Heart left ventricle (tissue), 13 donors: ENCODE results near the gene CALHM3.

Experiments
- POLR2A ChIP-seq, 2 donors: fragments of 450-650 bp; IDR thresholded peaks; one replicate each; pipeline ENCODE4 v1.6.1; 2017; ENCODE audit warnings: antibody characterized with exemption in 2 of 2, mild to moderate bottlenecking in 2 of 2, moderate library complexity in 2 of 2
- TF ChIP-seq, protein P1 (sequence below), 12 donors: fragments of 200-600 bp; sonication (generic) in 4 of 12; IDR thresholded peaks; one replicate each; pipeline versions ENCODE4 v1.5.0 to v1.8.0; 2018 to 2022; ENCODE audit warnings: antibody characterized with exemption in 12 of 12, mild to moderate bottlenecking in 5 of 12
- donor health status: ischemic (EF 13 %, LVEDD 7.1; RV severe dilation, severe dysfunction).
- donor health status: DM: no; HTN: yes; CAD: no.
- donor health status: DM: no; HTN: no; CAD: no.
- donor health status: ischemic (EF 25% LVEDD 6.9; RV normal size, moderate dysfunction).
- donor health status: ischemic (EF 25% LVEDD 5.7; RV mildly dilated, moderate dysfunction).
- donor health status: ischemic (EF 35%, LVEDD 5.7; RV mildly dilated, moderate dysfunction).
- donor health status: nonischemic (EF 11% LVEDD 7.7; RV severe dilation, severe dysfunction).
- donor health status: DM: yes; HTN: yes; CAD: no.
- donor health status: PGD.
- donor health status: ischemic (EF 29% LVEDD 5.4; RV normal size, mild dysfunction).
- donor health status: nonischemic (EF 23%, LVEDD 6.1; RV moderate dilation, normal function).

GRCh38 chr10:103499881-103500280, 20.8 kb upstream of the CALHM3 start:
- TF ChIP-seq, protein P1, sequence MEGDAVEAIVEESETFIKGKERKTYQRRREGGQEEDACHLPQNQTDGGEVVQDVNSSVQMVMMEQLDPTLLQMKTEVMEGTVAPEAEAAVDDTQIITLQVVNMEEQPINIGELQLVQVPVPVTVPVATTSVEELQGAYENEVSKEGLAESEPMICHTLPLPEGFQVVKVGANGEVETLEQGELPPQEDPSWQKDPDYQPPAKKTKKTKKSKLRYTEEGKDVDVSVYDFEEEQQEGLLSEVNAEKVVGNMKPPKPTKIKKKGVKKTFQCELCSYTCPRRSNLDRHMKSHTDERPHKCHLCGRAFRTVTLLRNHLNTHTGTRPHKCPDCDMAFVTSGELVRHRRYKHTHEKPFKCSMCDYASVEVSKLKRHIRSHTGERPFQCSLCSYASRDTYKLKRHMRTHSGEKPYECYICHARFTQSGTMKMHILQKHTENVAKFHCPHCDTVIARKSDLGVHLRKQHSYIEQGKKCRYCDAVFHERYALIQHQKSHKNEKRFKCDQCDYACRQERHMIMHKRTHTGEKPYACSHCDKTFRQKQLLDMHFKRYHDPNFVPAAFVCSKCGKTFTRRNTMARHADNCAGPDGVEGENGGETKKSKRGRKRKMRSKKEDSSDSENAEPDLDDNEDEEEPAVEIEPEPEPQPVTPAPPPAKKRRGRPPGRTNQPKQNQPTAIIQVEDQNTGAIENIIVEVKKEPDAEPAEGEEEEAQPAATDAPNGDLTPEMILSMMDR (IDR thresholded peaks at IDR 0.05), result no peak
- TF ChIP-seq POLR2A (IDR thresholded peaks at IDR 0.05), result no peak
